Esophagus mucosa (tissue), 1 donor: ENCODE results near the gene FAM13A. TPM values are rescaled to one million over a fixed set of nuclear protein-coding genes. Genes with fewer than 3 reads are reported as not detected.
A peak's percentile ranks its signal among the peaks of the same experiment; 100 is the strongest.

Experiments
- ATAC-seq: fragments of 200-7000 bp; cut with Tn5 transposase; one replicate; pipeline ENCODE4 v1.9.1; 2020
- total RNA-seq: library from RNA; stranded (reverse); gene quantifications from one replicate; pipeline ENCODE4 v1.2.4, GENCODE V29; 2023
- donor health status: DM: yes; HTN: yes; CAD: no.

Gene FAM13A
- total RNA-seq, 1 donor from 2014 or later: 5.7 TPM

- ATAC-seq: no peak
Observed at GRCh38 chr4:88705805-88706492, 351.0 kb downstream of the FAM13A start.

- ATAC-seq: no peak
Observed at GRCh38 chr4:88705223-88705622, 351.8 kb downstream of the FAM13A start.

- ATAC-seq: no peak
Observed at GRCh38 chr4:88702782-88703181, 354.2 kb downstream of the FAM13A start.

GRCh38 chr4:88698519-88698918 lies 358.5 kb downstream of the FAM13A start:
- ATAC-seq: peak; percentile 13

GRCh38 chr4:88697588-88698329 lies 359.2 kb downstream of the FAM13A start, which contains the start of gene NAP1L5:
TSS of gene NAP1L5 (minus strand) at chr4:88697829. CDS start at chr4:88697754, 75 bp downstream.
- peak; percentile 81 for ATAC-seq

GRCh38 chr4:88697141-88697540 lies 359.8 kb downstream of the FAM13A start:
- ATAC-seq: peak; percentile 32

- no peak for ATAC-seq
Observed at GRCh38 chr4:88696630-88697029, 360.4 kb downstream of the FAM13A start.

- ATAC-seq: no peak
Observed at GRCh38 chr4:88693792-88694191, 363.2 kb downstream of the FAM13A start.

- no peak for ATAC-seq
Observed at GRCh38 chr4:88690355-88690754, 366.6 kb downstream of the FAM13A start.

- ATAC-seq: no peak
Observed at GRCh38 chr4:88681209-88681608, 375.8 kb downstream of the FAM13A start.

Other genes with a start within 250 kb of the FAM13A start
- 3.6 TPM for gene TIGD2, start 54.3 kb upstream of the FAM13A start, total RNA-seq